Liver (tissue), 9 donors: Measurements from ENCODE around the gene THAP7. TPM values are rescaled to one million over a fixed set of nuclear protein-coding genes. Genes with fewer than 3 reads are reported as not detected.

Experiments
- DNase-seq: peaks from one replicate; pipeline ENCODE4 v3.0.0-alpha.2; 2017; ENCODE audit warnings: low spot score
- H3K27ac ChIP-seq, 2 donors: one replicate each; pipeline ENCODE4 v1.7.0; 2013; ENCODE audit warnings: inconsistent platforms in 2 of 2, low read length in 2 of 2, control low read depth in 1 of 2, low read depth in 1 of 2, mild to moderate bottlenecking in 1 of 2
- H3K27me3 ChIP-seq, 4 donors: one replicate each; pipeline versions ENCODE4 v1.6.1 to v1.7.0; 2013; ENCODE audit warnings: low read length in 3 of 4, inconsistent platforms in 1 of 4, mild to moderate bottlenecking in 1 of 4, moderate library complexity in 1 of 4; ENCODE audit not compliant: control insufficient read depth in 4 of 4, insufficient read depth in 4 of 4
- H3K36me3 ChIP-seq, 4 donors: one replicate each; pipeline versions ENCODE4 v1.6.1 to v1.7.0; 2013; ENCODE audit warnings: low read length in 3 of 4, mild to moderate bottlenecking in 3 of 4, low read depth in 1 of 4, moderate library complexity in 1 of 4; ENCODE audit not compliant: control insufficient read depth in 4 of 4, insufficient read depth in 3 of 4
- H3K4me1 ChIP-seq, 4 donors: one replicate each; pipeline versions ENCODE4 v1.6.1 to v1.7.0; 2013; ENCODE audit warnings: low read length in 3 of 4, mild to moderate bottlenecking in 3 of 4, moderate library complexity in 1 of 4; ENCODE audit not compliant: control insufficient read depth in 4 of 4, insufficient read depth in 4 of 4
- H3K4me3 ChIP-seq, 3 donors: one replicate each; pipeline versions ENCODE4 v1.6.1 to v1.7.0; 2013; ENCODE audit warnings: low read length in 3 of 3, control low read depth in 1 of 3, low read depth in 1 of 3, mild to moderate bottlenecking in 1 of 3
- H3K9ac ChIP-seq, 2 donors: one replicate each; pipeline ENCODE4 v1.7.0; 2013; ENCODE audit warnings: low read length in 2 of 2, mild to moderate bottlenecking in 2 of 2, moderate library complexity in 2 of 2, control low read depth in 1 of 2, low read depth in 1 of 2
- H3K9me3 ChIP-seq, 4 donors: one replicate each; pipeline versions ENCODE4 v1.6.1 to v1.7.0; 2013; ENCODE audit warnings: low read length in 3 of 4; ENCODE audit not compliant: control insufficient read depth in 4 of 4
- CTCF ChIP-seq: fragments of 150-350 bp; IDR thresholded peaks from 2 replicates; pipeline ENCODE4 v1.5.1; 2017; ENCODE audit warnings: improper control_type of control experiment, low read depth, low read length; ENCODE audit not compliant: missing input control
- EGR1 ChIP-seq, 2 donors: IDR thresholded peaks; 2 replicates each; pipeline ENCODE4 v1.6.1; 2016 to 2018; ENCODE audit warnings: antibody characterized with exemption in 2 of 2, low read depth in 2 of 2
- FOXA1 ChIP-seq: IDR thresholded peaks from 2 replicates; pipeline ENCODE4 v1.6.1; 2016; ENCODE audit warnings: antibody characterized with exemption
- FOXA2 ChIP-seq: IDR thresholded peaks from 2 replicates; pipeline ENCODE4 v1.6.1; 2016; ENCODE audit warnings: antibody characterized with exemption
- GABPA ChIP-seq, 2 donors: IDR thresholded peaks in 1 of 2; conservative IDR thresholded peaks in 1 of 2; 2 replicates each; pipeline ENCODE4 v1.6.1; 2016; ENCODE audit warnings: antibody characterized with exemption in 2 of 2, mild to moderate bottlenecking in 1 of 2, moderate library complexity in 1 of 2
- HNF4A ChIP-seq, 2 donors: conservative IDR thresholded peaks; 2 replicates each; pipeline ENCODE4 v1.6.1; 2016; ENCODE audit warnings: antibody characterized with exemption in 2 of 2, mild to moderate bottlenecking in 2 of 2
- HNF4G ChIP-seq: IDR thresholded peaks from 2 replicates; pipeline ENCODE4 v1.6.1; 2016; ENCODE audit warnings: antibody characterized with exemption
- JUND ChIP-seq, 2 donors: IDR thresholded peaks; 2 replicates each; pipeline ENCODE4 v1.6.1; 2016; ENCODE audit warnings: antibody characterized with exemption in 2 of 2
- NR2F2 ChIP-seq: IDR thresholded peaks from 2 replicates; pipeline ENCODE4 v1.6.1; 2016; ENCODE audit warnings: antibody characterized with exemption
- RAD21 ChIP-seq, 2 donors: IDR thresholded peaks; 2 replicates each; pipeline ENCODE4 v1.6.1; 2016; ENCODE audit warnings: antibody characterized with exemption in 2 of 2, mild to moderate bottlenecking in 2 of 2
- REST ChIP-seq: IDR thresholded peaks from 2 replicates; pipeline ENCODE4 v1.6.1; 2016; ENCODE audit warnings: antibody characterized with exemption, mild to moderate bottlenecking
- RXRA ChIP-seq, 2 donors: IDR thresholded peaks; 2 replicates each; pipeline ENCODE4 v1.6.1; 2017 to 2018; ENCODE audit warnings: antibody characterized with exemption in 2 of 2, mild to moderate bottlenecking in 1 of 2
- SP1 ChIP-seq: IDR thresholded peaks from 2 replicates; pipeline ENCODE4 v1.6.1; 2018; ENCODE audit warnings: antibody characterized with exemption, mild to moderate bottlenecking
- TAF1 ChIP-seq: conservative IDR thresholded peaks from 2 replicates; pipeline ENCODE4 v1.6.1; 2016; ENCODE audit warnings: antibody characterized with exemption, mild to moderate bottlenecking
- YY1 ChIP-seq: IDR thresholded peaks from 2 replicates; pipeline ENCODE4 v1.6.1; 2016; ENCODE audit warnings: antibody characterized with exemption, mild to moderate bottlenecking
- ZBTB33 ChIP-seq: IDR thresholded peaks from 2 replicates; pipeline ENCODE4 v1.6.1; 2016; ENCODE audit warnings: antibody characterized with exemption
- WGBS: extraction: QIAGEN DNeasy Blood & Tissue Kit; methylation state at CpG from one replicate; pipeline ENCODE4 v1.1.7; 2013; 5-methylcytosine and 5-hydroxymethylcytosine counted together
- polyA plus RNA-seq, 2 donors: library from polyadenylated mRNA; stranded (reverse) in 1 of 2; unstranded in 1 of 2; fragments of 200-250 nt in 1 of 2; fragments of >200 nt in 1 of 2; fragmentation: Nextera tagmentation in 1 of 2; extraction: Ambion mirVana in 1 of 2; gene quantifications; one replicate each; pipeline versions ENCODE4 v1.2.1 to v1.2.3, GENCODE V29; 2013 to 2015
- total RNA-seq, 2 donors: library from RNA; depleted of rRNA; stranded (reverse); fragments of >200 nt; gene quantifications; one replicate each; pipeline ENCODE4 v1.2.3, GENCODE V29; 2014
- TF ChIP-seq, protein P1 (sequence below): IDR thresholded peaks from 2 replicates; pipeline ENCODE4 v1.6.1; 2016; ENCODE audit warnings: antibody characterized with exemption
- TF ChIP-seq, protein P2 (sequence below): IDR thresholded peaks from 2 replicates; pipeline ENCODE4 v1.6.1; 2016; ENCODE audit warnings: antibody characterized with exemption
- donor health status: healthy.
- donor health status: healthy.
- donor health status: healthy.
- donor health status: healthy.
- donor health status: healthy.

Gene THAP7
- total and polyA plus RNA-seq, 4 donors = 10.4 to 21.9 (median 19.4) TPM

DNA sequence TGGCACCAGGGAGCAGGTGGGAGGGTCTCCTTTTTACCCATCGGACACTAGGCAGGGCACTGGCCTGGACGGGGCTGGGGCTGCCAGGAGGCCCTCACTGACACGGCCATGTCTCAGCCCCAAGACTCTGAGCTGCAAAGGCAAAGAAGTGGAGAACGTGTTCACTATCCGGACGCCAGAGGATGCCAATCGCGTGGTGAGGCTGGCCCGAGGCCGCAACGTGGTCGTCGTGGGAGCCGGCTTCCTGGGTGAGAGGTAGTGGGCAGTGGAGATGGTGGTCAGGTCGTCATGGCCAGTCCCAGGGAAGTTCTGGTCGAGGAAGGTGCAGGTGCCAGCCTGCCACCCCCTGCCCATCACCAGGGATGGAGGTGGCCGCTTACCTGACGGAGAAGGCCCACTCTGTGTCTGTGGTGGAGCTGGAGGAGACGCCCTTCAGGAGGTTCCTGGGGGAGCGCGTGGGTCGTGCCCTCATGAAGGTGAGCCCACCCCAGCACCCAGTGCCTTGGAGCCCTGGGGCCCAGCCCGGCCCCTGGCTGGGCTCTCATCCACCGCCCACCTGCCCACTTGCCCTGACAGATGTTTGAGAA lies 25.5 kb downstream of the THAP7 start:
- no peak for TF ChIP-seq RAD21 (IDR thresholded peaks at IDR 0.05)
- no peak for TF ChIP-seq FOXA1
- TF ChIP-seq NR2F2 = no peak
- no peak for TF ChIP-seq FOXA2
- TF ChIP-seq, protein P1, sequence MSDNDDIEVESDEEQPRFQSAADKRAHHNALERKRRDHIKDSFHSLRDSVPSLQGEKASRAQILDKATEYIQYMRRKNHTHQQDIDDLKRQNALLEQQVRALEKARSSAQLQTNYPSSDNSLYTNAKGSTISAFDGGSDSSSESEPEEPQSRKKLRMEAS = no peak
- TF ChIP-seq REST = no peak
- no peak for TF ChIP-seq CTCF
- TF ChIP-seq TAF1 = no peak
- TF ChIP-seq RXRA (IDR thresholded peaks at IDR 0.05) = no peak
- no peak for TF ChIP-seq JUND (IDR thresholded peaks at IDR 0.05)
- no peak for TF ChIP-seq ZBTB33
- TF ChIP-seq HNF4A (conservative IDR thresholded peaks at IDR 0.05) = no peak
- no peak for TF ChIP-seq EGR1 (IDR thresholded peaks at IDR 0.05; ENCODE audit: low read depth in 2 of 2)
- no peak for TF ChIP-seq GABPA (IDR thresholded peaks at IDR 0.05 in 1 of 2, conservative IDR thresholded peaks at IDR 0.05 in 1 of 2)
- TF ChIP-seq, protein P2, sequence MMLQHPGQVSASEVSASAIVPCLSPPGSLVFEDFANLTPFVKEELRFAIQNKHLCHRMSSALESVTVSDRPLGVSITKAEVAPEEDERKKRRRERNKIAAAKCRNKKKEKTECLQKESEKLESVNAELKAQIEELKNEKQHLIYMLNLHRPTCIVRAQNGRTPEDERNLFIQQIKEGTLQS = no peak
- no peak for TF ChIP-seq YY1
- no peak for TF ChIP-seq SP1
- TF ChIP-seq HNF4G = no peak
- Histone ChIP-seq H3K4me1 (peaks cover 7 to 21% (median 15%) of the 10 kb centered on the region in 4 donors), H3K36me3 (no peaks in the 10 kb centered on the region), H3K27me3 (no peaks in the 10 kb centered on the region), H3K9me3 (no peaks in the 10 kb centered on the region), H3K9ac (no peak overlapping the region), H3K4me3 (no peak overlapping the region), H3K27ac (no peak overlapping the region)
- DNase-seq = no peak
- 87% methylated on average over 24 of the region's 24 CpGs for WGBS
